GM12865 (cell line): Measurements from ENCODE around the gene GLOD5.
A peak's percentile ranks its signal among the peaks of the same experiment; 100 is the strongest.

Source experiments
- DNase-seq: peaks from one replicate; pipeline ENCODE4 v3.0.0; 2010; ENCODE audit warnings: low read depth
- H3K4me3 ChIP-seq: 2 replicates; pipeline ENCODE4 v1.5.1; 2011; ENCODE audit warnings: mild to moderate bottlenecking, low read depth, low read length, control low read depth
- CTCF ChIP-seq: IDR thresholded peaks from 2 replicates; pipeline ENCODE4 v1.5.1; 2011; ENCODE audit warnings: low read length, control low read depth, low read depth, inconsistent platforms; ENCODE audit not compliant: insufficient read depth; ENCODE audit errors: missing control alignments

GLOD5 gene

DNA sequence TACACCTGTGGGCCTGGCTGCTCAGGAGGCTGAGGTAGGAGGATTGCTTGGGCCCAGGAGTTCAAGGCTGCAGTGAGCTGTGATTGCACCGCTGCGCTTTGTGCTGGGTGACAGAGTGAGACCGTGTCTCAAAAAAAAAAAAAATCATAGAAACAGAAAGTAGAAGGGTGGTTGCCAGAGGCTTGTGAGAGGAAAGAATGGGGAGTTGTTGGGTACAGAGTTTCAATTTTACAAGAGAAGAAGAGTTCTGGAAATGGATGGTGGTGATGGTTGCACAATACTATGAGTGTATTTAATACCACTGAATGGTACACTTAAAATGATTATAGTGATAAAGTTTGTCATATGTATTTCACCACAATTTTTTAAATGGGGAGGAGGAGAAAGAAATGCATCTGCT is 10.2 kb upstream of the GLOD5 start:
- peak; percentile 11 for DNase-seq
- no peak overlapping the region for H3K4me3 ChIP-seq
- no peak for TF ChIP-seq CTCF

- H3K4me3 ChIP-seq: no peak overlapping the region
- no peak for TF ChIP-seq CTCF
- DNase-seq: no peak
Observed at GRCh38 chrX:48752498-48752897, 9.0 kb upstream of the GLOD5 start.

DNA sequence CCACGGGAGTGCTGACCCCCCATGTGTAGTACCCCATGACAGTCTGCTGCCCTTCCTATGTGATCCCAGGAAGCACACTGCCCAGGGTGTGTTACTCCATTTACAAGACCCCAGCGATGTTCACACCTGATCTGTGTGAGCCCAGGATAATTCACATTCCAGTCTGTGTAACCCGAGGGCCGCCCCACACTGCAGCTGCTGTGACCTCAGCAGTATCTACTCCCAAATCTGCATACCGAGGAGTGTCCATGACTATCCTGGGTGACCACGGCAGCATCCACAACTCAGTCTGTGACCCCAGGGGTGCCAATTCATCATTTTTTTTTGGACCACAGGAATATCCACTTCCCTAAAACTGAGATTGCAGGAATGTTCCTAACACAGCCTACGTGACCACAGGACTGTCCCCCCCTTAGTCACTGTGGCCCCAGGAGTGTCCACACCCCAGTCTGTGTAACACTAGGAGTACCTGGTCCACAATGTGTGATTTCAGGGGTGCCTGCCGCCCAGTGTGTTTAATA is 7.8 kb upstream of the GLOD5 start:
- TF ChIP-seq CTCF: no peak
- H3K4me3 ChIP-seq: no peak overlapping the region
- DNase-seq: no peak

- no peak for DNase-seq
- H3K4me3 ChIP-seq: no peak overlapping the region
- TF ChIP-seq CTCF: no peak
Observed at GRCh38 chrX:48754238-48754637, 7.3 kb upstream of the GLOD5 start.

- H3K4me3 ChIP-seq: no peak overlapping the region
- no peak for TF ChIP-seq CTCF
- DNase-seq: no peak
Observed at GRCh38 chrX:48769230-48769629, 7.7 kb downstream of the GLOD5 start.

- no peak for DNase-seq
- no peak overlapping the region for H3K4me3 ChIP-seq
- no peak for TF ChIP-seq CTCF
Observed at GRCh38 chrX:48770296-48770695, 8.7 kb downstream of the GLOD5 start.

GRCh38 chrX:48772602-48773001 is 11.1 kb downstream of the GLOD5 start:
- no peak for DNase-seq
- TF ChIP-seq CTCF: no peak
- H3K4me3 ChIP-seq: no peak overlapping the region
